ENCODE measurements around the gene CUBN. TPM values are rescaled to one million over a fixed set of nuclear protein-coding genes. Genes with fewer than 3 reads are reported as not detected.

Gene CUBN
- total RNA-seq, 1 donor from 2014 or later = 1.3 TPM

DNA sequence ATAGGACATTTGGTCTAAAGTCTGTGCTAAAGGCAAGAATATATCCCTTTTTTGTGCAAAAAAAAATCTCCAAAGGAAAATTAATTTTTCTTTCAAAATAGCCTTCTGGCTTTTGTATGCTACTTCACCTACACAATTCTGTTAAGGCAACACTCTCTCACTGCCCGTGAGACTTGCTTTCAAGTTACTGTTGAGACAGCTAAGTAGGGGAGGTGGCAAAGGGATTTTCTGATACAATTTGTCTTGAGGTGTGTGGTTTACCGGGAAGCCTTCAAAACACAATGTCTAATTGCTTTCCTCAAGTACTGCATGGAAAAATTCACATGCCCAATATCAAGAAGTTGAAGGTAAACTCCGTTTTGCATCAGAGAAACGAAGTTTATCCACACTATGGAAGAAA, 261.6 kb downstream of the CUBN start:
- Histone ChIP-seq H3K36me3 (no peaks in the 10 kb centered on the region), H3K27ac (no peak overlapping the region), H3K4me1 (no peaks in the 10 kb centered on the region), H3K4me3 (no peak overlapping the region), H3K9me3 (no peaks in the 10 kb centered on the region), H3K27me3 (no peaks in the 10 kb centered on the region)
- DNase-seq = no peak
- intact Hi-C loops (cut with DNase I) = no loop called here
- TF ChIP-seq, protein P1, sequence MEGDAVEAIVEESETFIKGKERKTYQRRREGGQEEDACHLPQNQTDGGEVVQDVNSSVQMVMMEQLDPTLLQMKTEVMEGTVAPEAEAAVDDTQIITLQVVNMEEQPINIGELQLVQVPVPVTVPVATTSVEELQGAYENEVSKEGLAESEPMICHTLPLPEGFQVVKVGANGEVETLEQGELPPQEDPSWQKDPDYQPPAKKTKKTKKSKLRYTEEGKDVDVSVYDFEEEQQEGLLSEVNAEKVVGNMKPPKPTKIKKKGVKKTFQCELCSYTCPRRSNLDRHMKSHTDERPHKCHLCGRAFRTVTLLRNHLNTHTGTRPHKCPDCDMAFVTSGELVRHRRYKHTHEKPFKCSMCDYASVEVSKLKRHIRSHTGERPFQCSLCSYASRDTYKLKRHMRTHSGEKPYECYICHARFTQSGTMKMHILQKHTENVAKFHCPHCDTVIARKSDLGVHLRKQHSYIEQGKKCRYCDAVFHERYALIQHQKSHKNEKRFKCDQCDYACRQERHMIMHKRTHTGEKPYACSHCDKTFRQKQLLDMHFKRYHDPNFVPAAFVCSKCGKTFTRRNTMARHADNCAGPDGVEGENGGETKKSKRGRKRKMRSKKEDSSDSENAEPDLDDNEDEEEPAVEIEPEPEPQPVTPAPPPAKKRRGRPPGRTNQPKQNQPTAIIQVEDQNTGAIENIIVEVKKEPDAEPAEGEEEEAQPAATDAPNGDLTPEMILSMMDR (IDR thresholded peaks at IDR 0.05) = no peak
- no peak for ATAC-seq

DNA sequence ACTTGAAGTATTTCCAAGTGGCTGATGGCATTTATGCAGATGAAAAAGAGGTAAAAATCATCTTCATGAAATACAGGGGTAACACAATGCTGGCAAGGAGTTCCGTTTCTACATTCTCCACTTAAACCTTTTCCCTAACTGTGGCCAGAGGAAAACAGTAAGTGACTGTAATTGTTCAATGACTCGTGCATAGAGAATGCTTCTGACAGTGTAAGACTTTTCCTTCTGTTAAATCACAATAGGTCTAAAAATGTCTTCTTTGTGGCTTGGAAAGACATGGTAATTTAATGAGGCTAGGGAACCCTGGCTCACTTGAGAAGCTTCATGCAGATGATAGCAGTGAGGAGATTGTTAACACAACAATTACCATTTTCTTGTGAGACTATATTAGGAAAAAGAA, 262.1 kb downstream of the CUBN start:
- H3K9me3 ChIP-seq = no peaks in the 10 kb centered on the region
- TF ChIP-seq, protein P1 (IDR thresholded peaks at IDR 0.05) = no peak
- intact Hi-C loops (cut with DNase I) = no loop called here
- no peaks in the 10 kb centered on the region for H3K27me3 ChIP-seq
- DNase-seq = no peak
- no peak for ATAC-seq
- H3K4me1 ChIP-seq = no peaks in the 10 kb centered on the region
- H3K4me3 ChIP-seq = no peak overlapping the region
- no peaks in the 10 kb centered on the region for H3K36me3 ChIP-seq
- H3K27ac ChIP-seq = no peak overlapping the region

DNA sequence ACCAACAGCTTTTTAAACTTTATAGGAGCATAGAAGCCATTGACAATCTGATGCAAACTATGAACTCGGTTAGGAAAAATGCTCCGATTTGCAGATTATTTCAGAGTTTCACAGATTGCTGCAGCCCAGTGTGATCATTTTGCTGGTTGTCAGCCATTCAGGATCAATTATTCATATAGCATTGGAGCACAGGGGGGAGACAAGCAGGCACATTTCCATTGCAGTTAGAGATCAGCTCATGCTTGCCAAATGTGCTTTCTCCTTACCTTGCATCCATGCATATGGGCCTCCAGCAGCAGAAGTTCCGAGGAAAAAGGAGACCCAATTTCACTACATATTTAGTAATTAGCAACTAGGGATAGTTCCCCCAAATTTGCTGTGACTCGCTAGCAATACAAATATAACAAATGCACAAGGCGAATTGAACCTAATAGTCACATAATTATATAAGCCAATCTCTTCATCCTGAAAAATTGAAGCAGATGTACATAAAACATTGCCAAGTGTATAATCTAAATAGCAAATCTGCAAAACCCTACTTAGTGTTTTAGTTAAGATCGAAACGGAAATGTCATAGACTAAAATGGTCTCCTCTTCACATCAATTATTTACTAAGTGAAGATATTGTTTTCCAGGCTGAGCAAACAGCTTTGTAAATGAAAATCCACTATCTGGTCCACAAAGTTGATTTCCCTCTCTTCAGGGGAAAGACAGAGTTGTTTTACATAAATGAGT, 262.9 kb downstream of the CUBN start:
- H3K4me1 ChIP-seq = no peaks in the 10 kb centered on the region
- H3K27me3 ChIP-seq = no peaks in the 10 kb centered on the region
- H3K36me3 ChIP-seq = no peaks in the 10 kb centered on the region
- intact Hi-C loops (cut with DNase I) = no loop called here
- TF ChIP-seq, protein P1 (IDR thresholded peaks at IDR 0.05) = no peak
- H3K27ac ChIP-seq = no peak overlapping the region
- ATAC-seq (no peak), DNase-seq (no peak)
- H3K9me3 ChIP-seq = no peaks in the 10 kb centered on the region
- no peak overlapping the region for H3K4me3 ChIP-seq

DNA sequence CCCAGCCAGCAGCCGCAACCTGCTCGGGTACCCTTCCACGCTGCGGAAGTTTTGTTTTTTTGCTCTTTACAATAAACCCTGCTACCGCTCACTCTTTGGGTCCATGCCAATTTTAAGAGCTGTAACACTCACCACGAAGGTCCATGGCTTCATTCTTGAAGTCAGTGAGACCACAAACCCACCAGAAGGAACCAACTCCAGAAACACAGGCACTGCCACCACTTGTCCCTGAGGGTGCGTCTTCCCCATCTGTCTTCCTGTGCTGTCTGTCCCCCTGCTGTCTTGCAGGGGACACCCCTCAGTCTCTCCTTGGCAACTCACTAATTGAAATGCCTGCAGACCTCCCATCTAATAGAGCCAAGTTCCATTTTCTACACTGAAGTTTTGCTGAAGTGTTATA, 263.8 kb downstream of the CUBN start:
- intact Hi-C loops (cut with DNase I) = no loop called here
- ATAC-seq (no peak), DNase-seq (no peak)
- no peaks in the 10 kb centered on the region for H3K36me3 ChIP-seq
- no peaks in the 10 kb centered on the region for H3K9me3 ChIP-seq
- no peak overlapping the region for H3K4me3 ChIP-seq
- H3K27ac ChIP-seq = no peak overlapping the region
- H3K27me3 ChIP-seq = no peaks in the 10 kb centered on the region
- H3K4me1 ChIP-seq = no peaks in the 10 kb centered on the region
- TF ChIP-seq, protein P1 (IDR thresholded peaks at IDR 0.05) = no peak

DNA sequence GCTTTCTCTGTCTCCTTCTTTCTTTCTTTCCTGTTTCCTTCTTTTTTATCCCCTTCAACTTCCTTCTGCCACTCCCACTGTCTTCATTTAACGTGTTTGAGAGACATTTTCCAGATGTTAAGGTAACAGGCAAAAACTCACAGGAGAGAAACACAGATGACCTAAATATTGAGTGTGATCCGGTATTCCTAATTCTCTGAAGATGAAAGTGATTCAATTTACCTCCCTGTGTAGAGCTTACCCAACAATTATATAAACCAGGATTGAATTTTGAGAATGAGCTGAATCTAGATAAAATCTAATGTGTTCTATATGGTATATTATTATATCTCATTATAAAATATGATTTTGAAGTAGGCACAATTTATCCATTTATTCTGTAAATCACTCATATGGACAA, 265.8 kb downstream of the CUBN start:
- Histone ChIP-seq H3K9me3 (no peaks in the 10 kb centered on the region), H3K27me3 (no peaks in the 10 kb centered on the region), H3K36me3 (no peaks in the 10 kb centered on the region), H3K27ac (no peak overlapping the region), H3K4me1 (no peaks in the 10 kb centered on the region), H3K4me3 (no peak overlapping the region)
- intact Hi-C loops (cut with DNase I) = no loop called here
- ATAC-seq (no peak), DNase-seq (no peak)
- TF ChIP-seq, protein P1 (IDR thresholded peaks at IDR 0.05) = no peak

DNA sequence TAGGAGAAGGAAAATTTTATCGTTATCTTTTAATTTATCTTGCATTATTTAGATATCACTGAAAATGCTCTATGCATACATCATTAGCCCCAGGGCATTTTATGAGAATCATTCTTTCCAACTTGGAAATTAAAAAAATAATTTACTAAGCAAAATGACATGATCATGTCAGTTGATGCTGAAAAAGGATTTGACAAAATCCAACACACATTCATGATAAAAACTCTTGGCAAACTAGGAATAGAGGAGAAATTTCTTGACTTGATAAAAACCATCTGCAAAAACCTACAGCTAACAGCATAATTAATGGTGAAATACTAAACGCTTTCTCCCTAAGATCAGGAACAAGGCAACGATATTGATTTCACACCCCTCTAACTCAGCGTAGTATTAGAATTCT, 272.2 kb downstream of the CUBN start:
- H3K36me3 ChIP-seq = no peaks in the 10 kb centered on the region
- intact Hi-C loops (cut with DNase I) = no loop called here
- DNase-seq = no peak
- no peak for ATAC-seq
- no peak overlapping the region for H3K4me3 ChIP-seq
- H3K27ac ChIP-seq = no peak overlapping the region
- H3K4me1 ChIP-seq = no peaks in the 10 kb centered on the region
- TF ChIP-seq, protein P1 (IDR thresholded peaks at IDR 0.05) = no peak
- no peaks in the 10 kb centered on the region for H3K9me3 ChIP-seq
- H3K27me3 ChIP-seq = no peaks in the 10 kb centered on the region

Data from upper lobe of right lung (tissue), 1 donor.